Measurements from ENCODE around the gene HOXC9.
"Not testable (repeated sequence)": the region's sequence is repeated elsewhere in the genome, so short reads cannot be mapped to it uniquely, and the experiment has no call there.

HOXC9 gene

DNA sequence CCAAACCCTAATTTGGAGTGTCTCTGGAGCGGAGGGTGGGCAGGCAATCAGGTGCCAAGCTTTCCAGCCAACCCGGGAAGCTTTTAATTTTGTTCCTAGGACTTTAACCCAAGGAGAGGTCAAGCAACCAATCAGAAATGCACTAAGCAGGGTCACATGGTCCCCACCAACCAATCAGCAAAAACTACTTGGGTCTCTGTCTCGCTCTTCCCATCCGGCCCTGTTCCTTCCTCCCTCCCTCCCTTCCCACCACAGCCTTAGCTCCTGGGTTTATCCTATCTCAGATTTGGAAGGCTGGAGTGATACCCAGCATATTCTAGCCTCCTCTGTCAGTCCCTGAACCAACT lies 40.2 kb downstream of the HOXC9 start:
- DNase-seq (ENCODE audit: low spot score) = peak; percentile 73

DNA sequence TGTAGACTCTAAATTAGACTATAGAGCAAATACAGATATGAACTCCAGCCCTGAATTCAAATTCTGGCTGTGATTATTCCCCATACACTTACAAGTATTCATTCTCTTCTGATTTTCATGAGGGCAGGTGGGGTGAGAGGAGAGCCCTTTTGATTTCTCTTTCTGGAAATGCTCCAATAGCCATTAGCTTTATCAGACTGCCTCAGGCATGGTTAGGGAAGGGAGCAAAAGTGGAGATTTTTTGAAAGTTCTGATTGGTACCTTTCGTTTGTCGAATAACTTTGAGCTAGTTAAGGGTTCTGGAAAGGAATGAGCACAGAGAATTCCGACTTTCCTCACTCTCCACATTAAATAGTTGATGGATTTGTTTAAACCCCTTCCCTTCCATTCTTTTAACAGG lies 40.7 kb downstream of the HOXC9 start:
- DNase-seq (ENCODE audit: low spot score) = no peak

DNA sequence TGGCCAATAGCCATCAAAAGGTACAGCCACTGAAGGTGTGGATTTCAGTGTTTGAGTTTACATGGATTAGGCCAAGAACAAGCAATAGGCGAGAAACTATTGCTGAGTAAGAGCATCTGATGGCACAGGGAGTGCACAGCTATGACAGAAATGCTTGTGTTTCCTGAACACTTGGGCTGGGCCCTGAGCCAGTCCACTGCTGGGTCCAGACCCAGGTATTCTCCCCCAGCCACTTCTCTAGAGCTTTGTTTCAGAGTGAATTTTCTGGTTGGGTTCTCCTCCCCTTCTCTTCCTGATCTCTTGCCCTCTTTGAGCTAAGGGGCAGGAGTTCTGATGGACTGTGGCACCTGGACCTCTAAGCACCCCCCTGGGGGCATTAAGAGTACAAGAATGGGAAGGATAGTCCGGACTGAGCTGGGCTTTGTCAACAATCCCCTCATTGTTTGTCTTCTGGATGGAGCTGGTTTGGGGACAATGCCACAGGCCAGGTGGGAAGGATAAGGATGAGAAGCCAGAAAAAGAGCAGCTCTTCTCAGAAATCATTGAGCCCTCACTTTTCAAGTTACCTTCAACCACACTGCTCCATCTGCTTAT lies 41.2 kb downstream of the HOXC9 start:
- DNase-seq (ENCODE audit: low spot score) = no peak

DNA sequence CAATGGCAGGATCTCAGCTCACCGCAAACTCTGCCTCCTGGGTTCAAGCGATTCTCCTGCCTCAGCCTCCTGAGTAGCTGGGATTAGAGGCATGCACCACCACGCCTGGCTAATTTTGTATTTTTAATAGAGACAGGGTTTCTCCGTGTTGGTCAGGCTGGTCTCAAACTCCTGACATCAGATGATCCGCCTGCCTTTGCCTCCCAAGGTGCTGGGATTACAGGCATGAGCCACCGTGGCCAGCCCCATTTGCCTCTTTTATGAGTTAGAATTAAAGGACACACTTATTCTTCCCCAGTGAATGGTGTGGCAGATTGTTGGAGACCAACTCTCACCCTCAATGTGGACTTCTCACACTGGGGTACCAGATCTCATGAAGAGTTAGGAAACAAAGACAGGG lies 42.1 kb downstream of the HOXC9 start:
- not testable (repeated sequence) for DNase-seq (ENCODE audit: low spot score)

DNA sequence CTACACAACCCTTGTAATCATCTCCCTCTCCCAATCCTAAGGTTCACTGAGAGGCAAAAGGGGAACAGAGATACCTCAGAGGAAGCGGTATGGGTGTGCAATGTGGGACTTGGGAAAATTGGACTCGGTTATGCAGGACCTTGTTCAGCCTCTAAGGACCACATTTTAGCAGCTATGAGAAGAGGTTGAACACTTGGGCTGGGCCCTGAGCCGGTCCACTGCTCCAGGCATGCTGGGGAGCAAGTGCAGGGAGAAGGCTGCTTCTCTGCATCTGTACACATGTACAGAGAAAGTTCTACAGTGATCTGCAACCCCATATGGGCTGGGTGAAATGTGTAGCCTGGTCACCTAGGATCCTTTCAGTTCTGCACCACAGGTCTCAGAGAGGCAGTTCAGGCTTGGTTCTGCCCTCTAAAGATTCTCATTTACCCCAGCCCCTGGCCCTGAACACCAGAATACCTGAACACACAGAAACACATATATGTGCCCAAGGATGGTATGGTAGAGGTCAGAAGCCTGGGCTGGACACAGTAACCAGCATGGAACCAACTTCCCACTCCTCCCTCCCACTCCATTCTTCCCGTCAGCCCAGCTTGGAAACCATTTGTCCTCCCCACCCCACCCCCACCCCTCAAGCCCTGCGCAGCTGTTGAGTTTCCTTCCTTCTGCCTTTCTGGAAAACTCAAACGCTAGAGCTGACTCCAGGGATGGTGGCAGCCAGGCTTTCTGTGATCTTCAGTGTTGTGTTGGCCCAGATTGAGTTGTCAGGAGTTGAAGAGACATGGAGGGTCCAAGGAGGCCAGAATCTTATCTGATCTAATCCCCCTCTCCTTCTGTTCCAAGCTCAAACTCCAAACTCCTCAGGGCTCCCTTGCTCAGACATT lies 43.3 kb downstream of the HOXC9 start:
- no peak for DNase-seq (ENCODE audit: low spot score)

DNA sequence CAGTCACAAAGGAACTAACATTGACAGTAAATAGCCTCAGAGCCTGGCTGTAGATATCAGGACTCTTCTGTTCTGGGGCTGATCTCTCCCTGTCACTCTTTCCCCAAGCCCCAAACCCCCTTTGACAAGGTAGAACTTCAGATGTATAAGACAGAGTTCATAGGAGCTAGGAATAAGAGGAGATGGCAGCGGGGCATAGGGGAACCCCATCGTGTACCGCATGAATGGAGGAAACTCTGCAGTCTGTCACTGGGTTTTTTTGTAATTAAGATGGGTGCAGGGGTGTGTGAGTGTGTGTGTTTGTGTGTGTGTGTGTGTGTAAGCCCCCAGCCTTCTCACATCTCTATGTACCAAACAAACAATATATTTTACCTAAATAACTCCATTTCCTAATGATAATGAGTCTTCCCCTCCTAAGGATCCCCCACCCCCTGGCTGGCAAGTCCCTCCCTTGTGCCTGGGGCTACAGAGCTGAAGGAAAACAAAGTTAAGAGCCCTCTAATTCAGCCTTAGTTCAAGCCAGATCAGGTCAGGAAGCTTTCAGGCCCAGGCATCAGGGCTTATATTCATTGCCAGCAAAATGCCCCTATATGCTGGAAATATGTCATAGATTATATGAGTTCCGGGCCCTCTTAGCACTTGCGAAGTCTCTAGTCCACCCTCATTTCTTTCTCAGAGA lies 44.6 kb downstream of the HOXC9 start:
- DNase-seq (ENCODE audit: low spot score) = no peak

DNA sequence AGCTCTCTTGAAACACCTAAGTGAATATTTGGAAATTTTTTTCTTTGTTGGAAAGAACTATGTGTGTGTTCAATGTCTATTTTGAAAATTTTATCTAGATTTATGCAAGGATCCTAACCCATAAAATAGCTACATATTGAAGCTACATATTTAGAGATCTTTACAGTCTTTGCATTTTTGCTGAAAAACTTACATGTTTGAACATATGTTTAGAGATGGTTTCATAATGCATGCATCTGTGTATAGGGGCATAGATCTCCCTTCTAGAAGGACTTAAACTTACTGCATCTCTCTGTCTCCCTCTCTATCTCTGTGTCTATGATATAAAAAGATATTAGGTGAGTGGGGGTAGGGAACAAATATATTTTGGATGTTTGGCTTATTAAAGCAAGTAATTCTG lies 45.4 kb downstream of the HOXC9 start:
- DNase-seq (ENCODE audit: low spot score) = no peak

DNA sequence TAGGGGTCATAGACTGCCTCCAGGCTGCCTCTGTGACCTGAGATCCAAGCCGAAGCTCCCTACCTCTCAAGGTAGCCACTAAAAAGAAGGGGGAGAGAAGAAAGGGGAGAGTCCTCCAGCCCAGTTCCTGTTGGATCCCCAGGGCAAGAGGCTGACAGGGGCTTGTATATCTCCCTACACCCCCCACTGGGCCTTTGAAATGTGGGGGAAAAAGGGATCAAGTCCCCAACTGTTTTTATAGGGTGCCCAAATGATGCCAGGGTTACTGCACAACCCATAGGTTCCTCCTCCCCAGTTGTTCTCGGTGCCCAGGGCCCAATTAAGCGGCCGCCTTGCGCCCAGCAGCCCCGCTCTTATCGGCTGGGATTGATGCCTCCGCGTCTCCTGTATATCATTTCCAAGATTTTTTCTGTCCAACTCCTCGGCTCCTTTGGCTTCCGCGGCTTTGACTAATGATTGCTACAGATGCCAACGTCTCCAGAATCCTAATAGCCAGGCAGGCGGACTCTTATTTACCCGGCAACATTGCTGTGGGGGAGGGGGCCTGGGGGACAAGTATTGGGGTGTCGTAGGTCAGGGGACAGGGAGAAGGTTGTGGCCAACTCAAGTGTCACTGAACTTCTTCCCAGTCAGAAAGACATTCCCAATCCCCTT lies 46.0 kb downstream of the HOXC9 start:
- DNase-seq (ENCODE audit: low spot score) = no peak

DNA sequence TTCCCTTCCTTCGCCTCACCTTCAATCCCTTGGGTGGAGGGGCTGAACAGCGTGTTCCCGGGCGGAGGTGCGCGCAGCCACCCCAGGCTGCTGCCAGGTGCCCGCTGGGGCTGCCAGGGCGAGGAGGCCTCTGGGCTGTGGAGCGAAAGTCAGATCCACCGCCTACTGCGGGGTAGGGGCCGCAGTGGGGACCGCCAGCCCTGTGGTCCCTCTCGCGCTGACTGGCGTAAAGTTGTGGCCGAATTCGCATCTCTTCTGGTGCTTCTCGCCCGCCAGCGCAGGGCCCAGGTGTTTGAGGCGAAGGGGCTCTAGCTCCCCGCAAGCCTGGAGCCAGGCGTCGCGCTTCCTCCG lies 46.8 kb downstream of the HOXC9 start:
- no peak for DNase-seq (ENCODE audit: low spot score)

DNA sequence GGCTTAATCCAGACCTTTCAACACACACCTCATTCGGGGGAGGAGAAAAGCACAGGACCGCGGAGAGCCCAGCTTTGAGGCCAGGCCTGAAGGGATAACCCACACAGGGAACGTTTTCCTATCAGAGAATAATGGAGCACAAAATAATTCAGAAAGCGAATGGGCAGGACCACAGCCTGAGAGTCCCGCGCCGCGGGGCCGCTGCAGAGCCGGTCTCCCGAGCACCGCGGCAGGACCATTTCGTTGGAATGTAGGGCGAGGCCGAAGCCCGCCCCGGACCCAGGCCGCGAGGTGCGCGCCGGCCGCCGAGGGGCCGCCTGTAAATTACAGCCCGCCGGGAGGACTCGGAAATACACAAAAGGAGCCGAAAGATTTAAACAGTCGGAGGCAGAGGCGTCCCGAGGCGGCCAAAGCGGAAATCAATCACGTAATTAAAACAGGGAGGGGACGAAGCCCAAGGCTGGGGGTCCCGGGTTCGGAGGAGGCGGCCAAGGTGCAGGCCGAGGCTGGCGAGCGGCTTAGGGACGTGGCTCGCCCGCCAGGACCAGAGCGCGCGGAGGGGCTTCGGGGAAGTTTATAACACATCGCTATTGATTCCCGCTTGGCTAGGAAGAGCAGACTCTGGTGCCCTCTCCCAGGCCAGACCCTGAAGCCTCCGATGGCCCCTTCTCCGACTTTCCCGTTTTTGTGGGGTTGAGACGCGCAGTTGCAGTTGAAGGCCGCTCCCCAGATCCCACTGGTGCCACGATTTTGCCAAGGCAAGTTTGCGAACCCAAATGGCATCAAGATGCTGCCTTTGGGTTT lies 47.4 kb downstream of the HOXC9 start:
- DNase-seq (ENCODE audit: low spot score) = no peak

DNA sequence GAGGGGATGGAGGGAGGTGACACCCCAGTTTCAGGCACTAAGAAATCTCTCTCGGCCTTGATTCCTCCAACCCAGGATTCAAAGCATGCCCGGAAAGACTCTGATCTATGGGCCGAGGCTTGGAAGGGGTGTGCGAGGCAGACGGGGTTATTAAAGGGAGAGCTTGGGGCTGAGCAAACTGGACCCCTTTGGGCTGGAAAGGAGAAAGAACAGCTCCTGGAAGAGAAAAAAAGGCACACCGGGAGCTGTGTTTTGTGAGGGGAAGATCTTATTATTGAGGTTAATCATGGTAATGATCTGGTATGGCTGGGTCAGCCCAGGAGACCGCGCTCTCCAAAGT lies 48.0 kb downstream of the HOXC9 start:
- DNase-seq (ENCODE audit: low spot score) = no peak

DNA sequence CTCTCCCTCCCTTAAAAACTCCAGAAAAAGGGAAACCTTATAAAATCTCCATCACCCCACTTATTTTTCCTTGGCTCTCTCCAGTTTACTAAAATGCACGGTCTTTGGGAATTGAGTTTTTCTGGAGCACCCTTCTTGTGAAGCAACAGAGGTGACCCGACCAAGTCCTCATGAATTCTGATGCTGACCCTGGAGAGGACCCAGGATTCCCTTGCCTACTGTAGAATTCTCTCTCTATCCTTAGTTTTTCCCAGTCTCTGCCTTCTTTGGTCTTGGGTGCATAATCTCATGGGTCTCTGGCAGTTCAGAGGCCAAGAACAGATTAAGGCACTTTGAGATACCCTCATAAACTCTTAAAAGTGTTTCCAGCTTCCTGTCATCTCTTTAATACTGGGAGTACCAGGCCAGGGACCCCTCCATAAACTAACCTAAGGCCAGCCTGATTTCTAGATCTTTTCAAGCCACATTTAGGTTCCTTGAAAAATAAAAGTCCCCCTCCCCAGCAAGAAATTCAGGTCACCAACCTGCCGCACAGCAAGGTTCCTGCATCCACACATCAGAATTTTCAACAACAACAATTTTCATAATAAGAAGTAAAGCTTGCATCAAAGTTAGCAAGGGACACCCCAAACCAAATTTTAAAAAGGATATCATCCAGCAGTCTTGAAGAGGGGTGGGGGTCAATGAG lies 48.6 kb downstream of the HOXC9 start:
- DNase-seq (ENCODE audit: low spot score) = no peak

DNA sequence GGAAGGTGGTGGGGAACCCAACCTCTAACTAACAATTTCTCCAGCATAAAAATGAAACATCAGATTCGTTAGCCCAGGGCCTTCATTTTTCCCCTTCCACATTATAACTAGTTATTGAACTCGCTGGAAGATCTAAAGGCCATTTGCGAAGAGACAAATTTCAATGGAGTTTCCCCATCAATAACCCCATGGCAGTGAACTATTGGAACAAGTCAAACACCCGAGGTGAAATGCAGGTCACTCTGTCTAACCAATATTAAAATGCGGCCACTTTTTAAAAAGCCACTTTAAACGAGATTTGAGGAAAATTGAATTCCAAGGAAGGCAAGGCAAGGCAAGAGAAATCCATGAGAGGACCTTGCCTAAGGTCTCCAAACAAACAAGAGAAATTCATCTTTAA lies 49.1 kb downstream of the HOXC9 start:
- no peak for DNase-seq (ENCODE audit: low spot score)

DNA sequence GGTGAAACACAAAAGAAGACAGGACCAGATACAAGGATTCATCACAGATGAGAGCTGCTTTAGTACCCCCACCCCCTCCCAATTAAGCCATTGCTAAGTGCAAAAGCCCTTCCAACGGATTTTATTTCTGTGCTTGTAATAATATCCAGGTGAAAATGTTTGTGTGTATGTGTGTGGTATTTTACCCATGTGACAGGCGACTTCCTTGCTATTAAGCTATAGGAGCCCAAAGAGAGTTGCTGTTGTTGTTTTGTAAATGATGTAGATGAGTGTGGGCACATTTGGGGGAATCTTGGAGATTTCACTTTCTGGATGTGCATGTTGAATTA lies 50.5 kb downstream of the HOXC9 start:
- DNase-seq (ENCODE audit: low spot score) = no peak

DNA sequence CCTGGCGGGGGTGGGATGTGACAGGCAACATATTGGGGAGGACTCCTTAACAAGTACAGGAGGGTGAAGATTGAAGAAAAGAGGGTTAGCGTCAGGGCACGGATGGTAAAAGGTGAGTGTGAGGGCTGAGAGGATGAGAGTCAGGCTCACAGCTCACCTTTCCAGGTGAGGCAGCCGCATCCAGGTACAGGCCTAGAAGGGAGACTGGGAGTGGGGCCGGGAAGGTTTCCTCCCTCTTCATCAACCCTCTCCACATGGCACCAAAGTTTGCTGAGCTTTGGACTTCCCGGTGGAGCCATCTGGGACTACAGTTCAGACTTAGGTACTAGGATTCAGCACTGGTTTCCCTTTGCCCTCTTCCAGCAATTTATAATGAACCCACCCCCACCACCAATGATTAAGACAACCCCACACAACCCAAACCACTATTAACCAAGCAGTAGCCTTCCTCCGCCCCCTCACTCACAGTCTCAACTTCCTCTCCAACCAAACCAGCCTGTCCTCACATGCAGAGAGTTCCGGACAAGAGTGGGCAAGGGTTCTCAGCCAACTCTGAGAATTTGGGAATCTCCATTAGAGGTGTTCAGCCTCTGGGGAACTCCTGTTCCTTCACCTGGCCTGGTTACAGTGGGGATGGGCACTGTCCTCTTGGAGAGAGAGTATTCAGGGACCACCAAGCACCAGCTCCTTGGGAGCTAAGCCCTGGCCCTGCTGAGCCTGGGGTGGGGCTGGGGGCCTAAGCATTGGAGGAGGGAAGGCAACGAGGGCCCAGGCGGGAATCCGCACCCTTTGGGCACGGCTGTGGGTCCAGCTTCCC lies 51.3 kb downstream of the HOXC9 start:
- DNase-seq (ENCODE audit: low spot score) = no peak

DNA sequence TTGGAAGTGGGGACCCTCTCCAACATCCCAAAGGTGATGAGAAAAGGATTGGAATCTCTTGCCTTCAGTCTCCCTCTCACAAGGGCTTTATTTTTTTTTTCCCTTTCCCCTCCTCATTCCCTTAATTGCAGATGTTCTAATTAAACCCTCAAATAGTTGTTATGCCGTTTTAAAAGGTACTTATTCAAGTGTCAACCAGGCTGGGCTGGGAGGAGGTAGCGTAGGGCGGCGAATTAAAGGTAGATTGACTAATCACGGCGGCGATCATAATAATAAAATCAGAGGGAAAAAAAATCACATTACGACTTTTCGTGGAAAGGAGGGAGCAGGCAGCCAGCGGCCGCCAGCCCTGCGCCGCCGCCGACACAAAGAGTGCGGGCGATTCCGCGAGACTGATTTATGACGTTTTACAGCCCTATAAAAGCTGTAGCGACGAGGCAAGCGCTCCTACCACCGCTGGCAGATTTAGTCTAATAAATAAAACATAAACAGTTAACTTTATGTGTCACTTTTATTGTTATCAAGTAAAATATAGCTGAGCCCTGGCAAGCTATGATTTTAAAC lies 52.0 kb downstream of the HOXC9 start:
- no peak for DNase-seq (ENCODE audit: low spot score)

DNA sequence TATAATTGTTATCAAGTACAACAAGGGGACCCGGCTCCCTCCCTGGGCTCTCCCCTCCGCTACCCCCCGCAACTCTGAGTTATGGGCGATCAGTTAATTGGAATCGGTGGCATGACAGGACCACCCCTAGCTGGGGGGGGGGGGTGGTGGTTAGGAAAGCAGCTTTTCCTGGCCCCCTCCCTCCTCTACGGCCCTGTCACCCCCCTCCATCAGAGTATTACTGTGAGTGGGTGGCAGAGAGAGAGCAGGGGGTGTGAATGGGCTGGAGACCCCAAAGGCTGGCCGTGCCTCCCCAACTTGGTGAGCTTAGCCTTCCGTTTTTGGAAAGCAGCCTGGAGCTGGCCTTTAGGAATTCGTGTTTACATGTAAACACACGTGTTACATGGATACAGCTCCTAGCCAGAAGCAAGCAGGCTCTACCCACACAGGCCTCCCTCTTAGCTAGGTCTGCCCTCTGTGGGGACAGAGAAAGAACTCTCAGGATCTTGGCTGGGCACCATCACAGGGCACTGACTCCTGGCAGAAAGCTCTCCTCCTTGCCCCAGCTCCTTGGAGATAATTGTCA lies 52.6 kb downstream of the HOXC9 start:
- no peak for DNase-seq (ENCODE audit: low spot score)
